HG03025 (cell line): ENCODE results near the gene THEM5.
"Not testable (repeated sequence)": the region's sequence is repeated elsewhere in the genome, so short reads cannot be mapped to it uniquely, and the experiment has no call there.

Experiments used
- ATAC-seq: cut with Tn5 transposase; IDR thresholded peaks from one replicate; pipeline ENCODE4 v1.9.1; 2021; ENCODE audit warnings: mild to moderate bottlenecking, moderate library complexity; ENCODE audit not compliant: unreplicated experiment, low FRiP score

Gene THEM5, protein sequence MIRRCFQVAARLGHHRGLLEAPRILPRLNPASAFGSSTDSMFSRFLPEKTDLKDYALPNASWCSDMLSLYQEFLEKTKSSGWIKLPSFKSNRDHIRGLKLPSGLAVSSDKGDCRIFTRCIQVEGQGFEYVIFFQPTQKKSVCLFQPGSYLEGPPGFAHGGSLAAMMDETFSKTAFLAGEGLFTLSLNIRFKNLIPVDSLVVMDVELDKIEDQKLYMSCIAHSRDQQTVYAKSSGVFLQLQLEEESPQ

DNA sequence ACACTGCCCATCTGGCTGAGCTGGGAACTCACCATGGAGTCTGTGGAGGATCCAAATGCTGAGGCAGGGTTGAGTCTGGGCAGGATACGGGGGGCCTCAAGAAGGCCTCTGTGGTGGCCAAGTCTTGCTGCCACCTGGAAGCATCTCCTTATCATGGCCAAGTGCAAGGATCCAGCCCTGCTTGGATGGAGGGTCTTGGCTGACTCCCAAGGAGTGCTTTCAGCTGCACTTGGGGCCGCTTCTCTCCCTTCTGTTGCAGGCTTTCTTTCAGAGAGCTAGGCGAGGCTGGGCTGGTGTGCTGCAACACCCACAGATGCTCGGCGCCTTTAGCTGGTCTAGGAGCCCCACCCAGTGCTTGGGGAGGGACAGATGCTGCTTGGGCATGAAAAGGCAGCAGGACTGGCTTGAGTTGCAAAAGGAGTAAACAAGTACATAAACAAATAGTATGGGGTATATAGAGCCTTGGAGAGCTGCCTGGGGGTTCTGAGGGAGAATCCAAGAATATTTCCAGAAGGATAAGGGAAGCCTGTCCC, at the start of gene THEM5:
Gene THEM5, minus strand, starts transcription at position 302 of the 533 bp plus-strand sequence. Its CDS starts 147 bp downstream, at position 155.
- no peak for ATAC-seq

DNA sequence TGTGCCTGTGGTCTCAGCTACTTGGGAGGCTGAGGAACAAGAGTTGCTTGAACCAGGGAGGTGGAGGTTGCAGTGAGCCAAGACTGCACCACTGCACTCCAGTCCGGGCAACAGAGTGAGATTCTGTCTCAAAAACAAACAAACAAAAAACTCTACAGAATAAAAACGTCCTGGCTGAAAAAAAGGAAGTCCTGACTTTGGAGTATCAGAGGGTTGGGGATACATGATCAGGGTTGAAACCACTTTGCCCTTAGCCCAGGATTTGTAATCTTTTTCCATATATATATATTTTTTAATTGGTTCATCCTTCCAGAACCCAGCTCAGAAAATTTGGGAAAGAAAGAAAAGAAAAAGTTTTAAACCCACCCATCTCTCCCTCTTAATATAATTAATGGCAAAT, 49.3 kb upstream of the THEM5 start:
- no peak for ATAC-seq

DNA sequence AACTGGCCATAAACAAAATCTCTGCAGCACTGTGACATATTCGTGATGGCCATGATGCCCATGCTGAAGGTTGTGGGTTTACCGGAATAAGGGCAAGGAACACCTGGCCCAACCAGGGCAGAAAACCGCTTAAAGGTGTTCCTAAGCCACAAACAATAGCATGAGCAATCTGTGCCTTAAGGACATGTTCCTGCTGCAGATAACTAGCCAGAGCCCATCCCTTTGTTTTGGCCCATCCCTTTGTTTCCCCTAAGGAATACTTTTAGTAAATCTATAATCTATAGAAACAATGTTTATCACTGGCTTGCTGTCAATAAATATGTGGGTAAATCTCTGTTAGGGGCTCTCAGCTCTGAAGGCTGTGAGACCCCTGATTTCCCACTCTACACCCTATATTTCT, 47.3 kb upstream of the THEM5 start:
- ATAC-seq: not testable (repeated sequence)

DNA sequence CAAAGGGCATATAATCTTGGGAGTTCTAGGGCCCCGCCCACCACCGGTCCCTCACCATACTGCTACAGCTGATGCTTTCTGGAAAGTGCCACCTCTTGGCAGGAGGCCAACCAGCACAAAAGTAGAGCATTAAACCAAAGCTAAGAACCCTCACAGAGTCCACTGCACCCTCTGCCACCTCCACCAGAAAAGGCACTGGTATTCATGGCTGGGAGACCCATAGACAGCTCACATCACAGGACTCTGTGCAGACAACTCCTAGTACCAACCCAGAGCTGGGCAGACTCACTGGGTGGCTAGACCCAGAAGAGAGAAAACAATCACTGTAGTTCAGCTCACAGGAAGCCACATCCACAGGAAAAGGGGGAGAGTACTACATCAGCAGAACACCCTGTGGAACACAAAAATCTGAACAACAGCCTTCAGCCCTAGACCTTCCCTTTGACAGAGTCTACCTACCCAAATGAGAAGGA, 45.0 kb upstream of the THEM5 start:
- ATAC-seq: no peak

DNA sequence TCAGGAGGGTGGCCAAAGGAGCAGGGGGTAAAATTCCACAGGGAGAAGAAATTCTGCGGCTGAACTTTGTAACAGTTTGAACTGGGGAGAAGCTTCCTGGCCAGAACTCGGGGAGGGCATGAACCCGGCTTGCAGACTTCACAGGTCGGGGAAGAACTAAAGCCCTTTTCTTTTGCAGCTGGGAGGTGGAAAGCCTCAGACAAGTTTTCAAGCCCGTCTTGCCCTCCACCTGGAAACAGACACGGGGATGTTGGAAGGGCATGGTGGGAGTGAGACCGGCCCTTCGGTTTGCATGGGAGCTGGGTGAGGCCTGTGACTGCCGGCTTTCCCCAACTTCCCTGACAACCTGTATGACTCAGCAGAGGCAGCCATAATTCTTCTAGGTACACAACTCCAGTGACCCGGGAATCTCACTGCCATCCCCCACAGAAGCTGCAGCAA, 44.5 kb upstream of the THEM5 start:
- no peak for ATAC-seq

DNA sequence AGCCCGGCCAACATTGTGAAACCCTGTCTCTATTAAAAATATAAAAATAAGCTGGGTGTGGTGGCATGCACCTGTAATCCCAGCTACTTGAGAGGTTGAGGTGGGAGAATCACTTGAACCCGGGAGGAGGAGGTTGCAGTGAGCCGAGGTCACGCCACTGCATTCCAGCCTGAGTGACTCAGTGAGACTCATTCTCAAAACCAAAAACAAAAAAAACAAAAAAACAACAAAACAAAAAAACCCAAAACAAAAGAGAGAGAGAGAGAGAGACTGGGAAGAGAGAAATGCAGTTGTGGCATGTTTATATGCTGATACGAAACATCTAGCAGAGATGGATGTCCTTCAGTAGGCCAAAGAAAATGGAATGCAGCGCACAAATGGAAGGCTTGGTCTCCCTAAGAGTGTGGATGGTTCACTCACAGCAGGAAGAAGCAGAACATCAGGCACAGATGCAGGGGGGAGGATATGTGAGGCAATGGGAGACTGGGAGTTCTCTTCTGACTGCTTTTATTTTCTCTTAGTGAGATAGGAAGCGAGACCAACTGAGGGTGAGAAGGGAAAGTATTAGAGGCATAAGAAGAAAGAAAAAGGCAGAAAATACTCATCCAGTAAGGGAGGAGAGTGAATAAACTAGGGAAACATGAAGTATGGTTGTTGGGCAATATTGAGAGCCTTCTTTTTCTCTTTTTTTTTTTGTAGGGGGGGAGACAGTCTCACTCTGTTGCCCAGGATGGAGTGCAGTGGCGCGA, 39.8 kb upstream of the THEM5 start:
- ATAC-seq: no peak

DNA sequence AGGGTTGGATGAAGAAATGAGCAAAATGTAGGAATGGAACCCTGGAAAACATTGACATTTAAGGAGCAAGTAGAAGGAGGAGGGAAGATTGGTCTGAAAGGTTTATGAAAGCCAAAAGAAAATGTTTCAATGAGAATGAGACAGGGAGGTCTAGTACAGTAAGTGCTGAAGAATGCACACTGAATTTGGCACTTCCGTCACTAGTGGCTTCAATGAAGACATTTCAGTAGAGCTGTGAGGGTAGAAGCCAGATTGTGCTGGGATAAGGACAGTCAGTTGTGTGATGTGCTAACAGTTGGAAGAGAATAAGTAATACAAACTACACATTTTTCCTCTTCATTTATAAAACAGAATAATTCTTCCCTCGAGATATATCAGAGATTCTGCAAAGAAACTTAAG, 38.7 kb upstream of the THEM5 start:
- no peak for ATAC-seq

DNA sequence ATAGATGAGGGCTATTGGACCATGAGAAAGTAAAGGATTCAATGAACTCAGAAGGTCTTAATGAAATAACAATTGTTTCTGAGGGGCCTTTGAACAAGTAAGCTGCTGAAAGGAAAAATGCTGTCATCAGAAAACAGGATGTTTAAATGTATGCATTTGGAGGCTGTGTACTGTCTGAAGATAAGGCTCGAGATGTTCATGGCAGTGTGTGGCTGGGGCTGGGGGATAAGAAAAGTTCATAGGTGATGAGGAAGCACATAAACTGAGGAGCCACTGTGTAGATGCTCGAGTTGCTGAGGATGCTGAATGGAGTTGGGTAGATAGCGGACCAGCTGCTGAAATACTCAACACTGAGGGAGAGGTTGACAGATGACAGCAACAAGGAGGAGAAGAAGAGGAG, 38.0 kb upstream of the THEM5 start:
- no peak for ATAC-seq

DNA sequence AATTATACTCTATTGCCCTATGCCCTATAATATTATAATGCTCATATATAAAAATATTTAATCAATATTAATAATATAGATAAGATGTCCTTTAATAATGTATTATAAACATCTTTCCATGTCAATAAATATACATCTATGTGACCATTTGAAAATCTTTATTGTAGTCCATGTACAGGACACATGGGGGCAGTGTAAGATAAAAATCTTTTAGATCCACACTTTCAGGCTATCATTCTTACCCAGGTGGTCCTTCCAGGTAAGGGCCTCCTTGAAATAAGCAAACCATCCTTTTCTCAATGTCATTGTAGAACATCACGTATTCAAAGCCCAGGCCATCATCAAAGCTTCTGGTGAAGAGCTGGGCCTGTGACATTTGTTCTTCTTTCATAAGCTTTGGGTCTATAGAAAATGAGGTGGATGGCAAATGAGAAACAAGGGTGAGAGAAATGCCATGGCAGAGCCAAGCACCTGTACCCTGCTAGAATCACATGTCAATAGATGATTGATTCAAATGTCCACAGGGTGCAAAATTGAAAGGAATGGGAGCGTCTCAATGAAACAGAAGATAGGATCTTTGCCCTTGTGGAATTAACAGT, 35.6 kb upstream of the THEM5 start:
- no peak for ATAC-seq

DNA sequence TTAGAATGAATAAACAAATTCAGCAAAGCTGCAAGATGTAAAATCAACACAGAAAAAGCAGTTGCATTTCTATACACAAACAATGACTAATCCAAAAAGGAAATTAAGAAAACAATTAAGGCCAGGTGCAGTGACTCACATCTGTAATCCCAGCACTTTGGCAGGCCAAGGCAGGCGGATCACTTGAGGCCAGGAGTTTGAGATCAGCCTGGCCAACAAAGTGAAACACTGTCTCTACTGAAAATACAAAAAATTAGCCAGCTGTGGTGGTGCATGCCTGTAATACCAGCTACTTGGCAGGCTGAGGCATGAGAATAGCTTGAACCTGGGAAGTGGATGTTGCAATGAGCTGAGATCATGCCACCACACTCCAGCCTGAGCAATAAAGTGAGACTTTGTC, 33.5 kb upstream of the THEM5 start:
- no peak for ATAC-seq

DNA sequence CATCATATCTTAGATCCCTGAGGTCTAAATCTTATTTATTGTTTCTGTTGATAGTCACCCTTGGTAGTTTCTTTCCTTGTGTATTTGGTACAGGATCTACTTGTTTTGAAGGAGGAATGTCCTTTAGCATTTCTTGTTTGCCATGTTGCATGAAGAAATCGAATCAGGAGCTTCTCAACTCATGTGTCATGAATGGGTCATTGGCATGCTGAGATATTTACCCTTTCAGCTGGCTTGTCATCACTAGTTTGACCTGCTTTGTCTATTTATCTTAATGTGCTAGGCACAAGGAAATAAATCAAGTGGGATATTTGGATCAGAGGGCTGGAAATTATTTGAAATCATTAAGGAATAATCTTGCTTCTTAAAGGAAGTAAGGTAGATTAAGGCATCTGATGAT, 32.0 kb upstream of the THEM5 start:
- ATAC-seq: no peak

DNA sequence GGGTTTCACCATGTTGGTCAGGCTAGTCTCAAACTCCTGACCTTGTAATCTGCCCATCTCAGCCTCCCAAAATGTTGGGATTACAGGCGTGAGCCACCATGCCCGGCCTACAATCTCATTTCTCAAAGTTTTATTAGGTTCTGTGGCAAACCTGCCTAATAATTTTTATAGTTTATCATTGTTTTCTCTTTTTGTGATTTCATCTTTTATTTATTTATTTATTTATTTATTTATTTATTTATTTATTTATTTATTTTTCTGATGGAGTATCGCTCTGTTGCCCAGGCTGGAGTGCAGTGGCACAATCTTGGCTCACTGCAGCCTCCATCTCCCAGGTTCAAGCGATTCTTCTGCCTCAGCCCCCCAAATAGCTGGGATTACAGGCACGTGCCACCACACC, 31.4 kb upstream of the THEM5 start:
- ATAC-seq: not testable (repeated sequence)

DNA sequence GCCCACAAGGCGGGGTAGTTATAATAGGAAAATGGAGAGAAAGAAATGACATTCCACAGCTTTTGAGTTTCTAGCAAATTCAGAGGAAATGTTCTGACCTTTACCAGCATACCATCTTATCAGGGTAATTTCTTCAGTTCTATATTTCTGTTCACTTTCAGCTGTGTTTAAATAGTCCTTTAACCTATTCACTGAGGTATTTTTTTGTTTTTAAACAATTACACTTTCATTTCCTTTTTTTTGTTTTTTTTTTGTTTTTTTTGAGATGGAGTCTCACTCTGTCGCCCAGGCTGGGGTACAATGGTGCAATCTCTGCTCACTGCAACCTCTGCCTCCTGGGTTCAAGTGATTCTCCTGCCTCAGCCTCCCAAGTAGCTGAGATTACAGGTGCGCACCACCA, 30.9 kb upstream of the THEM5 start:
- not testable (repeated sequence) for ATAC-seq

DNA sequence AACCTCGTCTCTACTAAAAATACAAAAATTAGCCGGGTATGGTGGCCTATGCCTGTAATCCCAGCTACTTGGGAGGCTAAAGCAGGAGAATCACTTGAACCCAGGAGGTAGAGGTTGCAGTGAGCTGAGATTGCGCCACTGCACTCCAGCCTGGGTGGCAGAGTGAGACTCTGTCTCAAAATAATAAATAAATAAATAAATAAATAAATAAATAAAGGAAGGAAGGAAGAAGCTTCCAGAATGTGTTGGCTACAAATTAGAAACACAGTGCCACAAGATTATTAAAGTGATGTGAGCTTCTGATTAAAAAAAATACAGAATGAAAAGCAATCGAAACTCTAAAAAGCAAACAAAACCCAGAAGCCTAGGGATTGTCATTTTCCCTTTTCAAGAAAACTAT, 30.4 kb upstream of the THEM5 start:
- not testable (repeated sequence) for ATAC-seq

DNA sequence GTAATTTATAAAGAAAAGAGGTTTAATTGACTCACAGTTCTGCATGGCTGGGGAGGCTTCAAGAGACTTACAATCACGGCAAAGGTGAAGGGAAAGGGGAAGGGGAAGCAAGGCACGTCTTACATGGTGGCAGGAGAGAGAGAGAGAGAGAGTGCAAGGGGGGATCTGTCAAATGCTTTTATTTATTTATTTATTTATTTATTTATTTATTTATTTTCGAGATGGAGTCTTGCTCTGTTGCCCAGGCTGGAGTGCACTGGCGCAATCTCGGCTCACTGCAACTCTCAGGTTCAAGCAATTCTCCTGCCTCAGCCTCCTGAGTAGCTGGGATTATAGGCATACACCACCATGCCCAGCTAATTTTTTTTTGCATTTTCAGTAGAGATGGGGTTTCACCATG, 29.4 kb upstream of the THEM5 start:
- not testable (repeated sequence) for ATAC-seq

DNA sequence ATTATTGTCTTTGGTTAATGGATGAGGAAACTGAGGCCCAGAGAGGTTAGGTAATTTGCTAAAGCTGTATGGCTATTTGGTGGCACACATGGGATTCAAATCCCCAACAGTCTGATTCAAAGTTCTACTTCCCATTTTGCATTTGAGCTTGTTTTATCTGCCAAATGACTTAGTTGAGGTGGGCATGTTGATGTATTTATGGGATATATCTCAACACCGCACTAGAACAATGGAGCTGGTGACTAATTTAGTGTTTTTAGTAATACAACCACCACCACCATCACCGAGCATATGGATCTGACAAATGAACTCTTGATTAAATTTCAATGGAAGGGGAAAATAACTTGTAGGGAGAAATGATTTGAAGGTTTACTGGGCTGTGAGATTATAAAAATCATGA, 29.0 kb upstream of the THEM5 start:
- no peak for ATAC-seq

DNA sequence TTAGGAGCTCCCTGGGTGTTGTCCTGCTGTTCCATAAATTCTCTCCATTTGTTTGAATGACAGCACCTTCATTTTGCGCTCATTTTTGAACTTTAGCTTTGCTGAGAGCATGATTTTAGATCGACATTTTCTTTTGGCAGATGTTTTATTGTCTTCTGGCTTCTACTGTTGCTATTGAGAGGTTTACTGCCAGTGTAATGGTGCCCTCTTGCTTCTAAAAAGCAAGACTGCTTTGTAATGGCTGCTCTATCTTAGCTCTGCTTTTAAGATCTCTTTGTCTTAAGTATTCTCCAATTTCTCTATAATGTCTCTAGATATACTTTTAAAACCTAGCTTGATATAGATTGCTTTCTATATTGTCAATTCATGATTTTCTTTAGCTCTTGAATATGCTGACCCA, 28.0 kb upstream of the THEM5 start:
- no peak for ATAC-seq

DNA sequence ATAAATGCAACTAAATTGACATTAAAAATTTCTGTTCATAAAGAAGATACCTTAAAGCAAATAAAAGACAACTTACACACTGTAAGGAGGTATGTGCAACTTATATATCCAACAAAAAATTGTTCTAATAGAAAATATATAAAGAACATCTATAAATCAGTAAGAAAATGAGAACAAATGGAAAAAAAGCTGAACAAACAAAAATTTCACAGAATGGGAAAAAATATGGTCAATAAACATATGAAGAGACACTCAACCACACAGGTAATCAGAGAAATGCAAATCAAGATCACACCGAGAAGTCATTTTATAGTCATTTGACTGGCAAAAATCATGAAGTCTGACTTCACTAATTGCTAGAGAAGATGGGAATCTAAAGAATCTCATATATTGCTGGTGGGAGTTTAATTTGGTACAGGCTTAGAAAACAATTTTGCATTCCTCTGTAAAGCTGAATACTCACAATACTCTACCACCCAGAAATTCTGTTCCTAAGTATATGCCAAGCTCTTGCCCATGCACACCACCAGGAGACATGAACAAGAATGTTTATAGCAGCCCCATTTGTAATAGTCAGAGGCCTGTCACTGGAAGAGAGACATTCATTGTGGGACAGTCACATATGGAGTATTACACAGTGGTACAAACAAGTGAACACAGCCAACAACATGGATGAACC, 22.0 kb upstream of the THEM5 start:
- ATAC-seq: no peak

DNA sequence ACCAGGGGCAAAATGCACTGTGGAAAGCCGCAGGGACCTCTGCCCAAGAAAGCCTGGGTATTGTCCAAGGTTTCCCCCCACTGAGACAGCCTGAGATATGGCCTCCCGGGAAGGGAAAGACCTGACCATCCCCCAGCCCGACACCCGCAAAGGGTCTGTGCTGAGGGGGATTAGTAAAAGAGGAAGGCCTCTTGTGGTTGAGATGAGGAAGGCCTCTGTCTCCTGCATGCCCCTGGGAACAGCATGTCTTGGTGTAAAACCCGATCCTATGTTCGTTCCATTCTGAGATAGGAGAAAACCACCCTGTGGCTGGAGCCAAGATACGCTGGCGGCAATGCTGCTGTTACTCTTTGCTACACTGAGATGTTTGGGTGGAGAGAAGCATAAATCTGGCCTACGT, 19.3 kb upstream of the THEM5 start:
- ATAC-seq: not testable (repeated sequence)

DNA sequence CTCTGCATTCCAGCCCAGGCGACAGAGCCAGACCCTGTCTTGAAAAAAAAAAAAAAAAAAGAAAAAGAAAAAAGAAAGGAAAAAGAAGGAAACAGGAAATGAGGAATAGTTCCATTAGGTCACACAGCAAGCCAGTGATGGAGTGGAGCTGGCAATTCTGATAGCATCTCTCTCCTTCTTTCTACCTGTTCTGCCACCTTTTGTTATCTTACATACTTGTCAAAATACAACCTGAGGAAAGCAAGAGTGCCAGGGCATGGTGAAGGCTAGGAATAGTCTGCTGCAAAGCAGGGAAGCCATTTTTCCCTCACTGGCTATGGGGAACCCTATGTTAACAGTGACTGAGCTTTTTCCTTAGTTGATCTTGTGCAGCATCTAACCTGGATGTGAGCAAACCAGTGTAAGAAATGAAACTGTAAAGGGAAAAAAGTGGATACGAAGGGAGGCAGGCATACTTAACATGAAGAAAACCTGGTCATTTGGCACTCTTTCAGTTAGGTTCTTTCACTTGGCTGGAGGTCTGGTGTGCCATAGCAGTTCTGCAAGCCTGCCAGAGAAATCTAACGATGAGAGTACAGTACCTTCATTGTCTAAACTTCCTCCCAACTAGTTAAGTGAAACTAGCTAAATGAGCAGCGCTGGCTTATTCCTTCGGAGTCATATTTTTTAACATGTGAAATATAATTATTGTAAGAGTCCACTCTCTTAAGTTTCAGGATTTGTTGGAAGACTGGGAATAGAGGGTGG, 17.9 kb upstream of the THEM5 start:
- no peak for ATAC-seq
